NCI-H146 (cell line): ENCODE measurements around the gene CD276.

Experiments used
- DNase-seq: peaks from one replicate; lab custom pipeline; 2025; lab: John Stamatoyannopoulos, UW

The CD276 gene

DNA sequence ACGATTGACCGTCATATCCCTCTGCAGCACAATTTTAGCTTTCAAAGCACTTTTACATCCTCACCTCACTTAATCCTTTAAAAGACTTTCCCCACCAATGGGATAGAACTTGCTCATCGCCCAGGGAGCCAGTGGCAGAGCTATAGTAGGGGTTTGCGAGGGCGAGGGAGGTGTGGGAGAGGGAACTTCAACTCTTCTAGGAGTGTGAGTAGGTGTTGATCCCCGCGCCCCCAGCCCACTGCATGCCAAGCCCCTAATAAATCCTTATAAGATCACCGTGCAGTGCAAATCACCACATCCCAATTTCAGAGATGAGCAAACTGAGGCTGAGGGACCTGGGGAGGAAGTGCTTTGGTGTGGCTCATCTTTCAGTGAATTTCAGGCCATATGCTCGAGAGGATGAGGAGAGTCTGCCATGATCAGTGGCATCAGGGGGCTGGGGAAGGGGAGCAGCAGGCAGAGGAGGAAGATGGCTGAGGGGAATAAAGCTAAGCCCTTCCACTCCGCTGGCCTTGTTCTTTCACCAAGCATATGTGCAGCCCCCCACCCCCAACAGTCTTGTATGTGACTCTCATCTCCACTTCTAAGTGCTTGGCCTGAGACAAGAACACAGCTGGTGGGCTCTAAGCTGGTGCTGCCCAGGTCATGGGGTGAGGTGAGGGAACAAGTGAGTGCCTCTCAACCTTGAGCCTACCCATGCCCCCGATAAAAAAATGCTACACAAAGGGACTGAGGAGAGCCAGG lies 63.8 kb downstream of the CD276 start:
- DNase-seq = no peak

DNA sequence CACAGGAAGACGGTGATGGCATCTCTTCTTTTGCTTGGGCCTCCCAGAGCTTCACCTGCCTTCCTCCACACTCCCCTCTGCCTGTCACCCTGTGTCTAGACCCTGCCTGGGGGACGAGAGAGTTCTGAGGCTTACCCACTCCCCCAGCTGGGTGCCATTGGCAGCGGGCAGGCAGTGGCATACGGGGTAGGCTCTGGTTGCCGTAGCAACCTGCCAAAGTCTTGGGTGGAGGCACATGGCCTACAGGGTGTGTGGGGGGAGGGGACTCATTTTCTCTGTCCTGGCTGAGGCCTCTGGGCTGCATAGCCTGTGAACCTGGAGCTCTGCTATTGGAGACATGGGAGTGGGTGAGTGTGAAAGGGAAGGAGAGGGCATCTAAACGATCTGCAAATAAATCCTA lies 64.5 kb downstream of the CD276 start:
- no peak for DNase-seq

DNA sequence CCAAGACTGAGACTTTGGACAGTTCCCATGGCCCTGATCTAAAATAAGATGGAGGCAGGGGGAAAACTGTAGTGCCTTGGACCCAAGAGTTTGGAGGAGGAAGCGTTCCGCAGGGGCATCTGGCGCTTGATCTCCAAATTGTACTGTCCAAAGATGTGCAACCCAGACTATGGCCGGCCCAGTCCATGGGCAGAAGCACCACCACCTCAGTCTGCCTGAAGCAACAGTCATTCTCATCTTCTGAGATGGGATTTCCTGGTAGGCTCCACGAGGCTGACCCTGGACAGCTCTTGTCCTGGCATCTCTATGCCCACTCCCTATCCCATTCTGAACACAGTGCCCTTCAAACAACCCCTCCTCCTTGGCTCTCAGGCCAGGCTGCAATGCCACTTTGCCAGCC lies 65.3 kb downstream of the CD276 start:
- no peak for DNase-seq

DNA sequence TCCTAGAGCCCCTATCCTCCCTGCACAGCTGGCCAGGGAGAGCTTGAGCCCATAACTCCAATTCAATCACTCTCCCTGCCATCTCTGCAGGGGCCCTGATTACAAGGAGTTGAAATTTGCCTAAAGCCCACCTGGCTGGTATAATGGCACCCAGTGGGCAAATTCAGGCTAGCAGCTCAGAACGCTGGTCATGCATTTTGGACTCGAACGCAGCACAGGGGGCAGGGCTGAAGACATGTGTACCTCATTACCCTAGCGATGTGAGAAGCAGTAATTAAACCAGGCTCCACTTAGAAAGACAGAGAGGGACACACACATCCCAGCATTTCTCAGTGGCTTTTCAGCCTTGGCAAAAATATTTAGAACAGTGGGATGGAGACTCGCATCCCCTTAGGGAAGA lies 65.8 kb downstream of the CD276 start:
- DNase-seq = no peak

DNA sequence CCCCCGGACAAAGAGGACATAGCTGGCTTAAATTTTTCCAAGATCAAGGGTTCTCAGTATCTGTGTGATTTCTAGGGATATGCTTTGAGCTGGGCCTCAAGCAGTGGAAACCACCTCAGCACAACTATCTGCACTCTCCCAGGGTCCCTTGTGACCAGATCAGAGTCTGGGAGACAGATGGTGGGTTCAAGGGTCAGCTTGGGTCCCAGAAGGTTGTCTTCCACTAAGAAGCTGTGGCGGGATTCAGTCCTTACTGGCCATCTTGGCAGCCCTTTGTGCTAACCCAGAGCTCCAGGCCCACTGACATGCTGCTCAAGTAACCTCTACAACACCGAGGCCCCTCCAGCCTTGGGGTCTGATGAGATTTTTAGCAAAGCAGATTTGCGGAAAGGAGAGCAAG lies 66.3 kb downstream of the CD276 start:
- DNase-seq = no peak

DNA sequence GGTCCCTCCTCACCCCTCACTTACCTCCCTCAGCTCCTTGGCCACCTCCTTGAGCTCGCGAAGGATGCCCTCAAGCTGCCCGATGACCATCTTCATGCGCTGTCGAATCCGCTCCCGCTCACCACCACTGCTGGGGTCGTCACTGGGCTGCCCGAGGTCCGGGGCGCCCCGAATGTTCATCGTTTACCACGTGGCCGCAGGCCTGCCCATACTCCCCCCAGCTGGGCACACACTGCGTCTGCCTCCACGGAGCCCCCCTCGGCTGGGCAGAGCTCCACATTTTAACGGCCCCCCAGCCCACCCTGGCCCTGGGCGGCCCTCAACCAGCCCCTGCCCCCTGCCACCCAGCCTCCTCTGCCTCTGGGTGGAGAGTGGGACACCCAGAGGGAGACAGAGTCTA lies 66.8 kb downstream of the CD276 start:
- DNase-seq = no peak

DNA sequence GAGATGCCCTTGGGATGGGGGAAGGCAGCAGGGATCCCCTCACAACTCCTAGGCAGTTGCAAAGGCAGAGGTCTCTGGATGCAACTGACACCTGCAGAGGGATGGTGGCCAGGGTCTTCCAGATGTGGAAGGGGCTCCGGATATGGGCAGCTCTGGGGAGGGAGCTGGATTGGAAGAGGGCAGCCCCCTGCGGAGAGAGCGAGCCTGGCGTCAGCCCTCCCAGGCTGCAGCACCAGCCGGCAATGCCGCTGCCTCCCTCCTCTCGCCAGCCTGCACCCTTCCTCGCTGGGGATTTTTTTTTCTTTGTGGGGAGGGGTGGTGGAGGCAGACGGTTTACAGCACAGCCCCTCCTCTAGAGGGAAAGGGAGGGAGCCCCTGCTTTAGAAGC lies 67.3 kb downstream of the CD276 start:
- DNase-seq = no peak

DNA sequence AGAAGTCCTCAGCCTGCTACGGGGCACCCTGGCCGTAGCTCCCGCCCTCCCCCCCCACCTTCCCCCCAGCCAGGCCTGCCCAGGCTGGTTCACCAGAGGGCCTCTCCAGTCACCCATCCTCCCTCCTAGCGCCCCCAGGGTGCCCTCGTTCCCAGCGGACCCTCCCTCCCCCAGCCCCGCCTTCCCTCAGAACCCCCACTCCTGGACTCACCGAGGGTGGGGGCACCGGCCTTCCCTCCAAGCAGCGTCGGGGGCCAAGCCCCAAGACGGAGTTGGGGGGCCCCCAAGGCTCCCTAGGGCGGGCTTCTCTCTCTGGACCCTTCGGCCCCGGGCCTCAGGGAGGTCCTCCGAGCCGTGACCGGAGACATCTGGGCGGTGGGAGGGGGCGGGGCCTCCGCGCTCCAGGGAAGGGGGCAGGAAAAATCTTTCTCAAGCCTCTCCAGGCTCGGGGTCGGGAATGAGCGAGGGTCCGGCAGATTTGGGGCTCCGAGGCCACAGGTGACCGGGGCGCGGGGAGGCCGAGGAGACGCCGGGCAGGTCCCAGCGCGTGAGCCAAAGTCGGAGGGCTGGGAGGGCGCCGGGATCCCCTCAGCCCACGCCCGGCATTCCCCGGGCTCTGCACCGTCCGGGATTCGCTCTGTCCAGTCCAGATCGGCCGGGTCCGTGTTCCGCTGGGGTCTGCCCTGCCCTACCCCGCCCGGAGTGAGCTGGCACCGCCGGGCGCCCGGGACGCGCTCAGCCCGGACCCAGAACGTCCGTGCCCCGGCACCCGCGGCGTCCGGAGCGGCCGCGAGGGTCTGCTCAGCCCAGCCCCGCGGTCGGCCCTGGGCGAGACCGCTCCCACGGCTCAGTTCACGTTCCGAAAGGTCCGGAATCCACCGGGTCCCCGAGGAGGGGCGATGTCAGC lies 68.0 kb downstream of the CD276 start:
- DNase-seq = no peak

DNA sequence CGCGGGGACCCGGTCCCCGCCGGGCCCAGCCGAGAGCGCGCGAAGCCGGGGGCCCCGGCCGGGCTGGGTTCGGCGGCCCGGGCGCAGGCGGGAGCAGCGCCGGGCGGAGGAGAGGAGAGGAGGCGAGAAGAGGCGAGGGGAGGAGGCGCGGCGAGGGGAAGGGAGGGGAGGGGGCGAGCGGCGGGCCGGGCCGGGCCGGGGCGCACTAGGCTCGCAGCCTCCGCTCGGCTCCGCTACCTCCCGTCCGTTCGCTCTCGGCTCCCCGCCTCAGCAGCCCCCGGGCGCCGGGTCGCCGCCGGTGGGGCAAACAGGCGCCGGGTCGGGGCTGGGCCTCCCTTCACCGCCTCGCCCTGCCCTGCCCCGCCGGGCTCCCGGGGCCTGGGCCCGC lies 68.6 kb downstream of the CD276 start:
- no peak for DNase-seq

DNA sequence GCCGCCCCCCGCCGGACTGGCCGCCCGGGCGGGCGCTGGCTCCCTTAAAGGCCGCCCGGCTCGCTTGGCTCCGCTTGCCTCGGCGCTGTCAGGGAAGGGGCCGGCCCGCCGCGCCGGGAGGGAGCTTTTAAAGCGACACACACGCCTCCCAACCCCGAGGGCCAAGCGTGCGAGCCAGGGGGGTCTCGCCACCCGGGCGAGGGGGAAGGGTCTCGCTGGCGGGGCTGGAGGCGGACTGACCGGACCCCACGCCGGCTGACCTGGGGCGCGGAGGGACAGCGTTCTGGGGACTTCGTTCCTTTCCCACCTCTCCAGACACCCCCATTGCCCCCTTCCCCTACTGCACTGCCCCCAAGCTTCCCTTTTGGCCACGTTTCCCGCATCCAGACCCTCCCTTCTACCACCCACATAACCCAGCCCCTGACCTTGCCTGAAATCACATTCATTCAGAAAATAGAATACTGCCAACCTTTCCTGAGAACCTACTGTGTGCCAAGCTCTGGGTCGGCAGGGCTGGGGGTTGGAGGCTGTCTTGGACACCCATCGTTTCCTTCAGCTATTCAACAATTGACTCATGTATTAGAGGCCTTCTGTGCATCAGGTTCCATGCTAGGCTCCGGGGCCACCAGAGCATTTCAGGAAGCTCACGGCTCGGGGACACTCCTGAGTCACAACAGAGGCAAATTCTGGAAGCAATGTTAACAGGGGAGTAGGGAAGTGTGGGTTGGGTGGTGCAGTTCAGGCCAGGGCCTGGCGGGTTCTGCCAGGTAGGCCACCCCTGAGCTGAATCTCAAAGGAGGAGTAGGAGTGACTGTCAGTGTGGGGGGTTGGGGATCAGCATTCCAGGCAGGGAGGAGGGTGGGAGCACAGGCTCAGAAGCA lies 69.3 kb downstream of the CD276 start, which contains the start of gene INSYN1:
INSYN1 (minus strand) TSS at position 102 of the 881 bp plus-strand sequence. CDS start 2,221 bp downstream, outside the sequence.
- peak; percentile 22 for DNase-seq

DNA sequence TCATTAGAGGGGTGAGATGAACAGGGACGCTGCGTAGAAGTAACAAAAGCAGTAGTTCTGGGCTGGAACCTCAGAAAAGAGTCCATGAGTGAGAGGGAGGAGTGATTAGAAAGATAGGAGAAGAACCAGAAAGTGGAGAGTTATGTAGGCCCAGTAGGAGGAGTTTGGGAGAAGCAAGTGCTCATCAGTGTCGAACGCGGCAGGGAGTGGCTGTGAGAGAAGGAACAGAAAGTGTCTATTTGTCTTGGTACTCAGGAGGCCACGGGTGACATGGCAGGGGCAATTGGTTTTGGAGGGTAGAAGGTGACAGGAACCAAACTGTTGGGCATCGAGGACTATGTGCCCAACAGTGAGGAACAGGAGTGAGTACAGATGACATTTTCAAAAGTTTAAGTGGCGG lies 70.3 kb downstream of the CD276 start:
- no peak for DNase-seq

DNA sequence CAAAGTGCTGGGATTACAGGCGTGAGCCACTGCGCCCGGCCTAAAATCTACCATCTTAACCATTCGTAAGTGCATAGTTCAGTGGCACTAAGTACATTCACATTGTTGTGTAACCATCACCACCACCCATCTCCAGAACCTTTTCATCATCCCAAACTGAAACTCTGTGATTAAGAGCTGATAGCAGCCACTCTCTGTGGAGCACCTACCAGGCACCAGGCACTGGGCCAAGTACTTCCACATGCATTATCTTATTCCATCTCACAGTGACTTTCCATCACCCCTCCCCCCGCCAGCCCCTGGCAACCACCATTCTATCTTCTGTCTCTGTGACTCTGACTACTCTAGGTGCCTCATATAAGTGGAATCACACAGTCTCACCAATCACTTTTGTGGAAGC lies 71.3 kb downstream of the CD276 start:
- DNase-seq = no peak

DNA sequence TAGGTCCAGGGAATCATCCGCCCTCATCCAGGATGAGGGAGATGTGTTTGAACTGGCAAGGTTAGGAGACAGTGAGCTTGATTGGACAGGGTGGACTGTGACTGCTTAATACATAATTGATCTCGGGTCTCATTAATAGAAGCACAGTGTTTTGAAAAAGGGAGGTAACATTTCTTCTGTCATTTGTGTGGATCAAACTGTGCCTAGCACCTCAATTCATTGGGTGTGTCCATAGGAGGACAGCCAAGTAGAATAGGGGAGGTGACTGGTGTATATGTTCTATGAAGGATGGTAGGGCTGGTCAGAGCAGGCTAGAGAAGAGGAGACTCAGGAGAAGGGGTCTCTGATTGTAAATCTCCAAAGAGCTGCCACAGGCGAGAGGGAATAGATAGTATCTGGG lies 71.8 kb downstream of the CD276 start:
- no peak for DNase-seq

DNA sequence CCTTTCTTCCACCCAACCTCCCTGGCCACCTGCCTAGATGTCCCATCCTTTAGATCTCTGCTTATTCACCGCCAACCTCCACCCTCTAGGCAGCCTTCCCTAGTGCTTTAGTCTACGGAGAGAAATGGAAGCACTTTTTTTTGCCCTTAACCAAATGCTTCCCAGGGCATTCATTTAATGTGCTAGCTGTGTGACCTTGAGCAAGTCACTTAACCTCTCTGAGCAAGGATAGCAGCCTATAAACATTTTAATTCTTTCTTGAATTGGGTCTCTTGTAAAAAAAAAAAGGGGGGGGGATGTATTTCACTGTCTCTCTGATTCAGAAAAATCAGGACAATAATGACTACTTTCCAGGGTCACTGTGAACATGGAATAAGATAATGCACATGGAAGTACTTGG lies 72.2 kb downstream of the CD276 start:
- DNase-seq = no peak

DNA sequence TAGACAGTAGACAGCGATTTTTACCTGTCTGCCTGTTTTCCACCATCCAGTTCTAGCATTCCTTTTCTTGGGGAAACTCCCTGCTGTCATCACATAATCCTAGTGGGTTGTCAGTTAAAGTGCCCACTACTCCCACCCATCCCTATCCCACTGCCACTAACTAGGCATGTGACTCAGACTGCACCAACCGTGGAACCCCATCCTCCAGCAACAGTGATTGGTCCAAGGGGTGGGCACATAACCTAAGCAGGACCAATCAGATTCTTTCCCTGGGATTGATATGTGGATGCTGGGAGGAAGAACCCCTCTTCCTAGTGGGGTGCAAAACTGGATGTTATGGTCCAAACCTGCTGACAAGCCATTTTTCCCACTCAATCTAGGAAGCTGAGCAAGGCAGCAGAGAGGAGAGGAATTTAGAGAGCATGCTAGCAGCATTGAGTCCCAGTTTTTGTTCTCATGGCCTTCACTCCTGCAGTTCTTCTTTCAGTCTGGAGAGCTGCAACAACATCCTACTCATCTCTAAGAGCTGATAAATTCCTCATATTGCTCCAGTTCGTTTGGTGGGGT lies 72.8 kb downstream of the CD276 start:
- DNase-seq = no peak

DNA sequence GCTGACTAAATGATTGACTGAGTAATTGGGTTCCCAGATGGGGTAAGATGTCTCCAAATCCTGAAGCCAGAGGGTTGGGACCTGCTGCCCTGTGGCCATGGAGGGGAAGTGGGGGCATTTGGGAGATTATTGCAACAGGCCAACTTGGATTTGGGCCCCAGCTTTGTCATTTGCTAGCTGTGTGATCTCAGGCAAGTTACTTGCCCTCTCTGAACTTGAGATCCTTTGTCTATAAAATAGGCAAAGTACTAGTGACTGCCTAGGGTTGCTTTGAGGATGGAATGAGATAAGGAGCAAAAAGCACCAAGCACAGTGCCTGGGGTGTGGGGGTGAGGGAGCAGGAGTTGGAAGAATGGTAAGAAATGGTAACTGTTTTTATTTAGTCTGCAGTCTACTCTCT lies 73.4 kb downstream of the CD276 start:
- DNase-seq = no peak

DNA sequence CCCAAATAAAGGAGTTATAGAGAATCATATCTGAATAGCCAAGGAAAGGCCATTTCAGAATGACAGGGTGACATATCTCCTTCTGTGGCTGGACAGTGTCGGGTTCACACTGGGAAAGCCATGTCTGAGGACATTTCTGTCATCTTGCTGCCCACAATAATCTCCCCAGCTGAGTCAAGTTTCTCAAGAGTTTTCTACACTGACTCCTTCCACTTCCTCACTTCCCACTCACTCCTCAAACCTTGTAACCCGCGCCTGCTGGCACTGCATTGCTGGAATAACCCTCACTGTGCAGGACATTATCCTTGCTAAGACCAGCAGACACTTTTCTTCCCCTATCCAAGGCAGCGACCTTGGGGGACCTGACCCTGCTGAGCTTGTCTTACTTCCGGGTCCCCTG lies 74.3 kb downstream of the CD276 start:
- DNase-seq = no peak

DNA sequence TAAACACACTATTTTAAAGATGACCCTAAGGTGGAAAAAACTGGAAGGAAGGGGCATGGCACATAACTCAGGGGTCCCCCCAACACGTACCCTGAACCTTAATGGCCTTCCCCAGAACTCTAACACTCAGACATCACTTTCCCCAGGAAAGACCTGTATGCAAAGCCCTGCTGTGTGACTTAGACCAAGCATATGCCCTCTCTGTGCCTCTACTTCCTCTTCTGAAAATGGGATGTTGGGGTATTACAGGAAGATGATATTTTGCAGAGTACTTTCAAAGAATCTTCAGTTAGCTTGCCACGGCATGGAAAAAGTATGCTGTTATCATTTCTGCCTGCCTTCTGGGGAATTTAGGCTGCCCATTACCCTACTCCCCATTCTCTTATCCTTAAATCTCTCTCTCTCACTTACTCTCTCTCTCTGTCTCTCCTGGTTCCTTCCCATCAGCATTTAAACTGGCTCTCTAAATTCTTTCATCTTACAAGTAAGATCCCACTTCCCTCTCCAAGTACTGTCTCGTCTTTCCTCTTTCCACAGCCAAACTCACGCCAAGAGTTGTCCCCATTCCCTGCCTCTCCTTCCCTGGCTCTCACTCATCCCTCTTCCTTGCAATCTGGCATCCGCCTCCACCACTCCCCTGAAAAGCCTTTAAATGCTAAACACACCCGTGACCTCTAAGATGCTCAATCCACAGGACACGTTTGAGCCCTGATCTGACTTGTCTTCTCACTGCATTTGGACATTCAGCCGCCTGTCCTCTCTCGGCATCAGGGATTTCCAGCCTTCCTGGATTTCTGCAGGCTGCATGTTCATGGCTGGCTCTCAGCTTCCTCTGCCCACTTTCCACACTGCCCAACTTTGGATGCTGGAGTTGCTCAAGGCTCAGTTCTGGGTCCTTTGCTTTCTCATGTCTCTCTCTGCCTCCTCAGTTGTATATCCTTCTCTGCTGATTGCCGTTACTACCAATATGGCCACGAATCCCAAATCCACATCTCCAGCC lies 76.4 kb downstream of the CD276 start:
- DNase-seq = no peak

DNA sequence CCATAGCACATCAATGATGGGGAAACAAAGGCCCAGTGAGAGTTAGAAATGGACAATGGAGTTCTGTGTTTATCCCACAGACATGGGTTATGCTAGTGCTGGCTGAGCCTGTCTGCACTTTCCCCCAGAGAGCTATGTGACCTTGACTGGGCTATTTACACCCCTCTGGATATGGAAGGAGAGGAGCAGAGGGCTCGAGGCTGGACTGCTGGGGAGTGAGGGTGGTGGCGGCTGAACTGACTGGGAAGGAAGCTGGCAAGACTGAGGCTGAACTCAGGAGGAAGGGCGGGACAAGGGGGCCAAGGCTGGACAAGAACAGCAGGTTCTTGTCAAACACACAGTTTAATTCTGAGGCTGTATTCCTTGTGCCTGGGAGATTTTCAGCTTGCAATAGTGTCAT lies 79.7 kb downstream of the CD276 start:
- no peak for DNase-seq
